Heart right ventricle (tissue), 16 donors: Measurements from ENCODE around the gene DLX2. TPM values are rescaled to one million over a fixed set of nuclear protein-coding genes. Genes with fewer than 3 reads are reported as not detected.

Source experiments
- ATAC-seq, 8 donors: fragments of 200-7000 bp; cut with Tn5 transposase; one replicate each; pipeline ENCODE4 v1.9.1; 2020; ENCODE audit warnings: mild to moderate bottlenecking in 8 of 8, moderate library complexity in 8 of 8, moderate number of reproducible peaks in 1 of 8
- DNase-seq, 2 donors: peaks; one replicate each; pipeline ENCODE4 v3.0.0-alpha.2; 2020
- H3K27ac ChIP-seq, 10 donors: fragments of 200-600 bp; sonication (generic) in 2 of 10; one replicate each; pipeline versions ENCODE4 v1.5.0 to v1.8.0; 2020 to 2022; ENCODE audit warnings: mild to moderate bottlenecking in 3 of 10
- H3K27me3 ChIP-seq, 7 donors: fragments of 200-600 bp; one replicate each; pipeline ENCODE4 v1.8.0; 2021 to 2022; ENCODE audit warnings: mild to moderate bottlenecking in 2 of 7
- H3K36me3 ChIP-seq, 9 donors: fragments of 200-600 bp; sonication (generic) in 1 of 9; one replicate each; pipeline versions ENCODE4 v1.5.0 to v1.8.0; 2020 to 2022; ENCODE audit warnings: mild to moderate bottlenecking in 2 of 9
- H3K4me1 ChIP-seq, 9 donors: fragments of 200-600 bp; sonication (generic) in 1 of 9; one replicate each; pipeline versions ENCODE4 v1.5.0 to v1.8.0; 2020 to 2022; ENCODE audit warnings: mild to moderate bottlenecking in 4 of 9
- H3K4me3 ChIP-seq, 10 donors: fragments of 200-600 bp; sonication (generic) in 2 of 10; one replicate each; pipeline versions ENCODE4 v1.5.0 to v1.8.0; 2020 to 2022; ENCODE audit warnings: mild to moderate bottlenecking in 7 of 10, moderate library complexity in 2 of 10
- H3K9me3 ChIP-seq, 11 donors: fragments of 200-600 bp in 10 of 11; sonication (generic) in 2 of 11; one replicate each; pipeline versions ENCODE4 v1.5.0 to v1.8.0; 2013 to 2022; ENCODE audit warnings: mild to moderate bottlenecking in 2 of 11, control low read depth in 1 of 11, moderate library complexity in 1 of 11
- WGBS, 2 donors: extraction: QIAGEN DNeasy Blood & Tissue Kit; methylation state at CpG; one replicate each; pipeline ENCODE4 v1.1.7; 2013; ENCODE audit warnings: inconsistent platforms in 1 of 2; 5-methylcytosine and 5-hydroxymethylcytosine counted together
- intact Hi-C, 10 donors: fragments of 100-400 bp; cut with DNase I; formaldehyde crosslinking; loops; one replicate each; pipeline versions ENCODE4 v1.11.1 to v1.14.2; 2022
- polyA plus RNA-seq, 2 donors: library from polyadenylated mRNA; stranded (reverse); fragments of 200-250 nt; gene quantifications; one replicate each; pipeline ENCODE4 v1.2.3, GENCODE V29; 2013
- total RNA-seq, 10 donors: library from RNA; stranded (reverse); fragmentation: NEBNext Ultra II Directional in 3 of 10; extraction: Animal tissue kit (Norgen Biotek cat#: 25700) in 3 of 10; gene quantifications; one replicate each; pipeline versions ENCODE4 v1.2.1 to v1.2.4, GENCODE V29; 2021 to 2023
- TF ChIP-seq, protein P1 (sequence below), 9 donors: fragments of 200-600 bp; sonication (generic) in 2 of 9; IDR thresholded peaks; one replicate each; pipeline versions ENCODE4 v1.5.0 to v1.8.0; 2021 to 2022; ENCODE audit warnings: antibody characterized with exemption in 9 of 9, mild to moderate bottlenecking in 5 of 9, moderate library complexity in 1 of 9
- donor health status: Arrhythmogenic right ventricular cardiomyopathy.
- donor health status: ischemic (EF 13 %, LVEDD 7.1; RV severe dilation, severe dysfunction).
- donor health status: healthy with polysubstance abuse.
- donor health status: DM: no; HTN: yes; CAD: no.
- donor health status: DM: no; HTN: no; CAD: no.
- donor health status: ischemic (EF 25% LVEDD 6.9; RV normal size, moderate dysfunction).
- donor health status: ischemic (EF 25% LVEDD 5.7; RV mildly dilated, moderate dysfunction).
- donor health status: healthy.
- donor health status: DM: yes; HTN: yes; CAD: no.
- donor health status: Ischemic cardiomyopathy.
- donor health status: ischemic (EF 35%, LVEDD 5.7; RV mildly dilated, moderate dysfunction).
- donor health status: nonischemic (EF 11% LVEDD 7.7; RV severe dilation, severe dysfunction).
- donor health status: DM: yes; HTN: yes; CAD: no.
- donor health status: PGD.
- donor health status: ischemic (EF 29% LVEDD 5.4; RV normal size, mild dysfunction).
- donor health status: nonischemic (EF 23%, LVEDD 6.1; RV moderate dilation, normal function).

Gene DLX2
- total and polyA plus RNA-seq, 12 donors: 0.11 TPM; not detected in 11

GRCh38 chr2:172103471-172104272 is 972 bp upstream of the DLX2 start:
- Histone ChIP-seq H3K27ac (no peak overlapping the region), H3K4me1 (peaks cover 18 to 83% (median 59%) of the 10 kb centered on the region in 9 donors), H3K36me3 (no peaks in the 10 kb centered on the region), H3K9me3 (no peaks in the 10 kb centered on the region), H3K27me3 (peaks cover 85 to 100% (median 100%) of the 10 kb centered on the region in 7 donors), H3K4me3 (peak overlapping the region in 3 of 10 donors; percentile 50 to 66 (median 54))
- ATAC-seq: peak; percentile 60 to 84 (median 78)
- 3 to 4% methylated on average over 25 of the region's 25 CpGs for WGBS, 2 donors
- peak; percentile 80 to 84 for DNase-seq
- intact Hi-C loops: loop anchor here in 9 of 10 donors (1.0 to 10.0 kb wide), 9 partner anchors 179 to 529 kb away; partner anchors contain the start of gene HAT1 (in 1 of the 9)
- TF ChIP-seq, protein P1, sequence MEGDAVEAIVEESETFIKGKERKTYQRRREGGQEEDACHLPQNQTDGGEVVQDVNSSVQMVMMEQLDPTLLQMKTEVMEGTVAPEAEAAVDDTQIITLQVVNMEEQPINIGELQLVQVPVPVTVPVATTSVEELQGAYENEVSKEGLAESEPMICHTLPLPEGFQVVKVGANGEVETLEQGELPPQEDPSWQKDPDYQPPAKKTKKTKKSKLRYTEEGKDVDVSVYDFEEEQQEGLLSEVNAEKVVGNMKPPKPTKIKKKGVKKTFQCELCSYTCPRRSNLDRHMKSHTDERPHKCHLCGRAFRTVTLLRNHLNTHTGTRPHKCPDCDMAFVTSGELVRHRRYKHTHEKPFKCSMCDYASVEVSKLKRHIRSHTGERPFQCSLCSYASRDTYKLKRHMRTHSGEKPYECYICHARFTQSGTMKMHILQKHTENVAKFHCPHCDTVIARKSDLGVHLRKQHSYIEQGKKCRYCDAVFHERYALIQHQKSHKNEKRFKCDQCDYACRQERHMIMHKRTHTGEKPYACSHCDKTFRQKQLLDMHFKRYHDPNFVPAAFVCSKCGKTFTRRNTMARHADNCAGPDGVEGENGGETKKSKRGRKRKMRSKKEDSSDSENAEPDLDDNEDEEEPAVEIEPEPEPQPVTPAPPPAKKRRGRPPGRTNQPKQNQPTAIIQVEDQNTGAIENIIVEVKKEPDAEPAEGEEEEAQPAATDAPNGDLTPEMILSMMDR (IDR thresholded peaks at IDR 0.05): peak; percentile 73 to 91 (median 84)

DNA sequence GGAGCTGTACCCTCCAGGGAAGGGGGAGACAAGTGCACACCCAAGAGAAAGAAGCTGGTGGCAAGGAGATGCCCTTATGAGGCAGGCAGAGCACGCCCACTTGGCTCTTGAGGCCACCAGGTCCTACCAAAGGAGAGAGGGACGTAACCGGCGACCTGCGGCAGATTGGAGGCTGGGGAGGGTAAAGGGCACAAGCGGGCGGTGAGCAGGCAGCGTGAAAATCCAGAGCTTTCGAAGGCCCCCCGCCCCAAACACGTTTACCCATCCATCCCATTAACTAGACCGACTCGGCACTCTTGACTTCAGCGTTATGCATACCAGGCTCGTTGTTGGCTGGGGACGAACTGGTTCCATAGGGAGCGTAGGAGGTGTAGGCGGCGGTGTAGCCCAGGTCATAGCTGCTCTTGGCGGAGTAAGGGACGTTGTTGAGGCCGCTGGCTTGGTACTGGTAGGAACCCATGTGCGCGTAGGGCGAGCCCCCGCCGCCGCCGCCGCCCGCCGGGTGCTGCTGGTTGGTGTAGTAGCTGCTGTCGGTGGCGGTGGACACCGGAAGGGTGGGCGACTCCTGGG is 794 bp downstream of the DLX2 start:
- no peak overlapping the region for H3K27ac ChIP-seq
- H3K9me3 ChIP-seq: no peaks in the 10 kb centered on the region
- intact Hi-C loops: loop anchor here in 9 of 10 donors (2.0 to 10.0 kb wide), 8 partner anchors 177 to 527 kb away; partner anchors contain the start of gene HAT1 (in 1 of the 9)
- peak in 4 of 8 donors; percentile 3 to 13 (median 9) for ATAC-seq
- H3K4me1 ChIP-seq: peaks cover 21 to 82% (median 66%) of the 10 kb centered on the region in 9 donors
- no peaks in the 10 kb centered on the region for H3K36me3 ChIP-seq
- TF ChIP-seq, protein P1 (IDR thresholded peaks at IDR 0.05): no peak
- peaks cover 84 to 100% (median 100%) of the 10 kb centered on the region in 7 donors for H3K27me3 ChIP-seq
- peak overlapping the region; percentile 31 to 66 (median 52) for H3K4me3 ChIP-seq
- 2% methylated on average over 36 of the region's 36 CpGs for whole genome bisulfite sequencing, 2 donors
- no peak for DNase-seq

GRCh38 chr2:172100935-172101820 is 1.5 kb downstream of the DLX2 start:
- Histone ChIP-seq H3K27ac (no peak overlapping the region), H3K4me1 (peaks cover 27 to 82% (median 71%) of the 10 kb centered on the region in 9 donors), H3K36me3 (no peaks in the 10 kb centered on the region), H3K9me3 (no peaks in the 10 kb centered on the region), H3K4me3 (peak overlapping the region in 5 of 10 donors; percentile 35 to 66 (median 56)), H3K27me3 (peaks cover 87 to 100% (median 100%) of the 10 kb centered on the region in 7 donors)
- ATAC-seq (no peak), DNase-seq (no peak)
- TF ChIP-seq, protein P1 (IDR thresholded peaks at IDR 0.05): no peak
- WGBS, 2 donors: 6 to 8% methylated on average over 54 of the region's 54 CpGs
- intact Hi-C loops: loop anchor here in 9 of 10 donors (5.0 to 10.0 kb wide), 7 partner anchors 176 to 526 kb away; partner anchors contain the start of gene HAT1 (in 1 of the 9)
